Measurements from ENCODE around the gene ARHGEF38.

DNA sequence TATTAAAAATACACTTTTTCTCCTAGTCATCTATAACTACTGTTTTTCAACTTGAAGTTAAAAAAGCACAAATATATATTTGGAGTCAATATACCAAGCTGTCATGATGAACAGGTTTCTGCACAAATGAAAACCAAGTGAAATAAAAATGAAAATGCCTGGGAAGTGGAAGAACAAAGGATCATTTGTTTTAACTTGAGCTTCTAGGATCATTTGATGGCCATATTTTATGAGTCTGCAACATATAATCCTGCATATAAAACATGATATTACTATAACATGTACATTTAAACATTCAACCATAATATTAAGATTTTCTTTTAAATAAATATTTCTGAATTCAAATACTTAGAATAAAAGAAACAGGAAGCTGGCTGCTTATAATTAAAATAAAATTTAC lies 8.5 kb upstream of the ARHGEF38 start:
- TF ChIP-seq, protein P1, sequence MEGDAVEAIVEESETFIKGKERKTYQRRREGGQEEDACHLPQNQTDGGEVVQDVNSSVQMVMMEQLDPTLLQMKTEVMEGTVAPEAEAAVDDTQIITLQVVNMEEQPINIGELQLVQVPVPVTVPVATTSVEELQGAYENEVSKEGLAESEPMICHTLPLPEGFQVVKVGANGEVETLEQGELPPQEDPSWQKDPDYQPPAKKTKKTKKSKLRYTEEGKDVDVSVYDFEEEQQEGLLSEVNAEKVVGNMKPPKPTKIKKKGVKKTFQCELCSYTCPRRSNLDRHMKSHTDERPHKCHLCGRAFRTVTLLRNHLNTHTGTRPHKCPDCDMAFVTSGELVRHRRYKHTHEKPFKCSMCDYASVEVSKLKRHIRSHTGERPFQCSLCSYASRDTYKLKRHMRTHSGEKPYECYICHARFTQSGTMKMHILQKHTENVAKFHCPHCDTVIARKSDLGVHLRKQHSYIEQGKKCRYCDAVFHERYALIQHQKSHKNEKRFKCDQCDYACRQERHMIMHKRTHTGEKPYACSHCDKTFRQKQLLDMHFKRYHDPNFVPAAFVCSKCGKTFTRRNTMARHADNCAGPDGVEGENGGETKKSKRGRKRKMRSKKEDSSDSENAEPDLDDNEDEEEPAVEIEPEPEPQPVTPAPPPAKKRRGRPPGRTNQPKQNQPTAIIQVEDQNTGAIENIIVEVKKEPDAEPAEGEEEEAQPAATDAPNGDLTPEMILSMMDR (conservative IDR thresholded peaks at IDR 0.05; ENCODE audit: low read length): no peak
- TF ChIP-seq EZH2phosphoT487 (IDR thresholded peaks at IDR 0.05; ENCODE audit: borderline replicate concordance): no peak

Data from Loucy (cell line).